GM19099 (cell line): Measurements from ENCODE around the gene ADAMTS19.

Experiments
- POLR2A ChIP-seq: IDR thresholded peaks from 3 replicates; pipeline ENCODE4 v1.6.1; 2011; ENCODE audit warnings: low read depth; ENCODE audit not compliant: insufficient read length; ENCODE audit errors: extremely low read depth

The ADAMTS19 gene

GRCh38 chr5:129617206-129617605 is 157.1 kb downstream of the ADAMTS19 start:
- TF ChIP-seq POLR2A: no peak

DNA sequence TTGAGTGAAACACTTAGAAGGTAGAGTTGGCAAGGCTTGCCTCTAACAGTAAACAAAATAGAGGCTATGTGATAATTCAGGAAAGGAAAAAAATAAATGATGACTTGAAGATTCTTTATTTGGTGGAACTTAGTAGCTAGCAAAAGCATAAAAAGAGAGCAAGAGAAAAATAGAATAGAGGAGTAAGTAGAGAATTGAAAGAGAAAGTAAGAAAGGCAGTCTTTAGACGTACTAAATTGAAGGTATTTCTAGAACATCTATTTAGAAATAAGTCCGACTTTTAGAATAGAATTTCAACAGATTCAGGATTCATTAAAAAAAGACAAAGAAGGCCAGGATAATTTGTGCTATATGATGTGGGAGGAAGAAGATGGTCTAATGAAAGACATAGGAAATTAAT is 159.7 kb downstream of the ADAMTS19 start:
- TF ChIP-seq POLR2A: no peak

GRCh38 chr5:129622531-129622930 is 162.4 kb downstream of the ADAMTS19 start:
- TF ChIP-seq POLR2A: no peak

GRCh38 chr5:129629575-129629974 is 169.5 kb downstream of the ADAMTS19 start:
- no peak for TF ChIP-seq POLR2A

DNA sequence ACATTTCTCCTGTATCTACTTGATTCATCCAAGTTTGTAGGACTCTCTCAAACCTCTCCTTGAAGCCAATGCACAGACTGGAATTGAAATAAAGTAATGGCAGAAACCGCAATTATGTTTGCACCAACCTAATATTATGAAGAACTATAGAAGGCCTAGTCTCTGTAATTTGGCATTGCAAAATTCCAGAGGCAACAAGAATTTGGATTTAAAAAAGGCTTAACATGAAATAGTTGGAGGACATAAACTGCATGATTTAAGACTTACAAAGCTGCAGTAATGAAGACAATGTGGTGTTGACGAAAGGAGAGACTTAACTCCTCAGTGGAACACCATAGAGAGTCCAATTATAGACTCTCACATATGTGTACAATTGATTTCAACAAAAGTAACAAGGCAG is 170.0 kb downstream of the ADAMTS19 start:
- no peak for TF ChIP-seq POLR2A

GRCh38 chr5:129631961-129632360 is 171.9 kb downstream of the ADAMTS19 start:
- TF ChIP-seq POLR2A: no peak

DNA sequence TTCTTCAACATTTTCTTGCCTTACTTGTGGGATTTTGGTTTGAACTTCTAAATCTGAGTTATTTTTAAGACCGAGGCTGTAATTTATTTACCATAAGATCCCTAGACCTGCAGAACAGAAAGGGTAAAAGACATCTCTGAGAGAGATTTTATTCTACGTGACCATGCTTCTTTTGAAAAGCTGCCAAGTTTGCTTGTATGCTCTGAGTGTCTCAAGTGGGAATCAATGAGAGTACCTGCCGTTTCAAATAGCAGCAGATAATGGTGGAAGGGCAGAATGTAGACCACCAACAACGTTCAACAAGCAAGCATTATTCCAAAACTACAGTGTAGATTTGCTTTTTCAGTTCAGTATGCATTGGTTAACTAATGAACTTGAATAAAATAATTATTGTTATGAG is 179.2 kb downstream of the ADAMTS19 start:
- TF ChIP-seq POLR2A: no peak

GRCh38 chr5:129652349-129653056 is 192.4 kb downstream of the ADAMTS19 start:
- TF ChIP-seq POLR2A: no peak

DNA sequence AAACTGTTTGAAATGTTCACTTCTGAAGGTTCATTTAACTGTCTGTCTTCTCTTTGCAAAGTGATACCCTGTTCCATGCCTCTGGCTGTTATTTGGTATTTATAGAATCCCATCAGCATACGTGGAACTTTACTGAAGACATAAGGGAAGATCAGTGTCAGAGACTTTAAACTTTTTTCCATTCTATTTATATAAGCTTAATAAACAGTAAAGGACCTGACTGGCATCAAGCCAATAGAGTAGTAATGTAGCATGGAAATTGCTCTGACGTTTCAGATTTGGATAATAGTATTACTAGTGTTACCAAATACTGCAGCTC is 192.9 kb downstream of the ADAMTS19 start:
- TF ChIP-seq POLR2A: no peak

DNA sequence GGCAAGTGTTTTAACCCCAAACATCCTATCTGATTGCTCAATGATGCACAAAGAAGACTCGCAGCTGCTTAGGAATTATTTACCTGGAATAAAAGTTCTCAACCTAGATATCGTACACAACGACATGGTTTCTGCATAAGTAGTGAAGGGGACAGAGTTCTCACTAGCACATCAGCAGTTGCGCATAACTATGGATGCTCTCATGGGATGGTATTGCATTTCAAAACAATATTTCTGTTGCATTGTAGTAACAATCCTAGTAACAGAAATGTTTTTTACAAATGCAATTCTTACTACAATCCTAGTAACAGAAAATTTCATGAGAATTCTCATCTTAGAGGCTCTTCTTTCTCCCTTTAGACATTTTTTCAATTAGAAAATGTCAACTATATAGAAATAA is 193.3 kb downstream of the ADAMTS19 start:
- no peak for TF ChIP-seq POLR2A

- no peak for TF ChIP-seq POLR2A
Observed at GRCh38 chr5:129656952-129657351, 196.9 kb downstream of the ADAMTS19 start.

DNA sequence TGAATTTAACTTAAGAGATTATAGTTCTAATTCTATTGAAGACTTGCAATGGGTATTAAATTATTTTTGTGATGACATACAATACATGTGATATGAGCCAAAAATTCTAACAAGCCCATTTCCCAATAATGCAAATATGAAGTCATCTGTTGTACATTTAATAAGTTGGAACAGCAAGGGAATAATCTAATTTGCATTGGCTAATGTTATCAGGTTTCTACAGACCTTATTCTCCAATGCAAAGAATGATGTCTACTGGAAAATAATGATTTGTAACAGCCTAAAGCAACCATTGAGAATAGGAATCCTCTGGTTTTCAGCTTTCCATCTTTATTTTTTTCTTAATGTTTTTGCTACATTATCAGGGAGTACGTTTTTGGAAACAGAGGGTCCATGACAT is 198.7 kb downstream of the ADAMTS19 start:
- no peak for TF ChIP-seq POLR2A

GRCh38 chr5:129661366-129662035 is 201.4 kb downstream of the ADAMTS19 start:
- no peak for TF ChIP-seq POLR2A

DNA sequence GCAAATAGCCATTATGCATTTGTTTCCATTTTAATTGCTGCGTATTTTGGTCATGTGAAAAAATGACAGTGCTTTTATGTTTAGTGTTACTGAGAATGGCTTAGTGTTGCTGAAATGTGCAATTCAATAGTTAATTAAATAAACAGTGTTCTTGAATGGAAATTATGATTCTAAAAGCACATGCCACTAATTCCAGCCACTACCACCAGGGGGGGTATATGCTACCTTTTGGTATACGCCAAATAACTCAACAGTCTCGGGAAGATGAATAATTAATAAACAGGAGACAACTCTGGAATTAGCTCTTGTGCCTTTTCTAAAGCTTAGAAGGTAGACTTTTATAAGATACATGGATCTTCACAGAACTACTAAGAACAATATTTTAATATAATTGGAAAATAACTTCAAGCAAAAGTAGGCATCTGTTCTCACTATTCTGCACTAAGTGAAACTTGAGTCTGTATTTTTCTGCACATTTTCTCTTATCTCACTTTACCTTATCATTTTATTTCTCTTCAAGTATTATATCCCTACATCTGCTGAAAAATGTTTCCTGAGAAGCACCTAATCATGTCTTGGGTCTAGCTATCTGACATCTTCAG is 204.3 kb downstream of the ADAMTS19 start:
- no peak for TF ChIP-seq POLR2A

- no peak for TF ChIP-seq POLR2A
Observed at GRCh38 chr5:129670957-129671500, 210.9 kb downstream of the ADAMTS19 start.

GRCh38 chr5:129672006-129672405 is 211.9 kb downstream of the ADAMTS19 start:
- TF ChIP-seq POLR2A: no peak

GRCh38 chr5:129679671-129680070 is 219.6 kb downstream of the ADAMTS19 start:
- TF ChIP-seq POLR2A: no peak

DNA sequence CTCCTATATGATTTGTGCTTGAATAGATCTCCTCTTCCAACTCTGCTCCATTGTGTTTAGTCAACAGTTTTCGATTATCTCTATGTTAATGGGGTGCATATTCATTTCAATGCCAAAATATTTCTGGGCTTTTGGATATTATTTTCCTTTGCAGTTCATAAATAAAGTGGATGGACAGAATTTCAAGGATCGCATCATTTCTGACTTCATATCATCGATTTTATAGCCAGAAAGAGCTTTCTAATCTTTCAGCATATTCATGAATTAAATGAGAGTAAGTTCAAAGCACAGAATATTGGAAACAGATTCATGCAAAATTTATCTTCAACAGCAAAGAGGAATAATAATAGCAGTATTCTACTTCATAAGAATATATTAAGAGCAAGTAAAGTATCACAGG is 227.8 kb downstream of the ADAMTS19 start:
- no peak for TF ChIP-seq POLR2A
